K562 (cell line): ENCODE data around the gene COL9A3.

Experiments
- MEF2A ChIP-seq: IDR thresholded peaks from 2 replicates; pipeline ENCODE4 v1.6.1; 2011; ENCODE audit warnings: low read depth, mild to moderate bottlenecking, low read length, moderate library complexity; ENCODE audit not compliant: control insufficient read depth
- ZKSCAN8 ChIP-seq: fragments of 200-800 bp; sonication (Bioruptor generic); IDR thresholded peaks from 2 replicates; pipeline ENCODE4 v1.6.1; 2016; ENCODE audit warnings: missing genetic modification characterization, missing compliant biosample characterization

DNA sequence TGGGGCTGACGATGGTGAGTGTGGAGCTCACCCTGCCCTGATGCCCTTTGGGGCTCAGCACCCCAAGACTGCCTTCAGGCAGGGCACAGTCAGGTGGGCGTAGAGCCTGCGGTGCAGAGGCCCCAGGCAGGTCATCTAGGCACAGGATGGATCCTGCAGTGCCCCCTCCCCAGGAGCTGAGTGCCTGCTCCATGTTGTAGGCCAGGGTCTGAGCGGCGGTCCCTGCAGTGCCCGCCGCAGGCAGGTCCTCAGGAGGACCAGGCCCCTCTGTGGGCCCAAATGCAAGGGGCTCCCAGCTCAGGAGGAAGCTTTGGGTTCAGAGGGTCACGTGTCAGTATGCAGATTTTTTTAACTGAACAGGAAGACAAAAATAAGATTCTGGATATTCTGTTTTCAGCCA, 17.8 kb upstream of the COL9A3 start:
- TF ChIP-seq MEF2A (no peak), ZKSCAN8 (no peak)
